Measurements from ENCODE around the gene ROGDI.
A peak's percentile ranks its signal among the peaks of the same experiment; 100 is the strongest.

Gene ROGDI, protein sequence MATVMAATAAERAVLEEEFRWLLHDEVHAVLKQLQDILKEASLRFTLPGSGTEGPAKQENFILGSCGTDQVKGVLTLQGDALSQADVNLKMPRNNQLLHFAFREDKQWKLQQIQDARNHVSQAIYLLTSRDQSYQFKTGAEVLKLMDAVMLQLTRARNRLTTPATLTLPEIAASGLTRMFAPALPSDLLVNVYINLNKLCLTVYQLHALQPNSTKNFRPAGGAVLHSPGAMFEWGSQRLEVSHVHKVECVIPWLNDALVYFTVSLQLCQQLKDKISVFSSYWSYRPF

GRCh38 chr16:4801962-4802658, at the start of gene ROGDI:
Gene ROGDI, minus strand, starts transcription at chr16:4802633. Its CDS starts 62 bp downstream, at chr16:4802571.
- DNase-seq (ENCODE audit: low read depth) = peak; percentile 70

GRCh38 chr16:4850211-4850610, 47.8 kb upstream of the ROGDI start:
- DNase-seq (ENCODE audit: low read depth) = no peak

GRCh38 chr16:4847774-4848587, 45.5 kb upstream of the ROGDI start:
- peak; percentile 17 for DNase-seq (ENCODE audit: low read depth)

- peak; percentile 100 for DNase-seq (ENCODE audit: low read depth)
Observed at GRCh38 chr16:4846901-4847773, 44.7 kb upstream of the ROGDI start, which contains the start of the genes GLYR1 and UBN1. Gene GLYR1, minus strand, starts transcription at chr16:4847288. Its CDS starts 23 bp downstream, at chr16:4847265. Gene UBN1, plus strand, starts transcription at chr16:4847481. Its CDS starts 5,437 bp downstream, at chr16:4852918.

- no peak for DNase-seq (ENCODE audit: low read depth)
Observed at GRCh38 chr16:4846503-4846900, 44.1 kb upstream of the ROGDI start.

GRCh38 chr16:4840984-4841383, 38.6 kb upstream of the ROGDI start:
- DNase-seq (ENCODE audit: low read depth) = no peak

GRCh38 chr16:4839942-4840341, 37.5 kb upstream of the ROGDI start:
- no peak for DNase-seq (ENCODE audit: low read depth)

DNA sequence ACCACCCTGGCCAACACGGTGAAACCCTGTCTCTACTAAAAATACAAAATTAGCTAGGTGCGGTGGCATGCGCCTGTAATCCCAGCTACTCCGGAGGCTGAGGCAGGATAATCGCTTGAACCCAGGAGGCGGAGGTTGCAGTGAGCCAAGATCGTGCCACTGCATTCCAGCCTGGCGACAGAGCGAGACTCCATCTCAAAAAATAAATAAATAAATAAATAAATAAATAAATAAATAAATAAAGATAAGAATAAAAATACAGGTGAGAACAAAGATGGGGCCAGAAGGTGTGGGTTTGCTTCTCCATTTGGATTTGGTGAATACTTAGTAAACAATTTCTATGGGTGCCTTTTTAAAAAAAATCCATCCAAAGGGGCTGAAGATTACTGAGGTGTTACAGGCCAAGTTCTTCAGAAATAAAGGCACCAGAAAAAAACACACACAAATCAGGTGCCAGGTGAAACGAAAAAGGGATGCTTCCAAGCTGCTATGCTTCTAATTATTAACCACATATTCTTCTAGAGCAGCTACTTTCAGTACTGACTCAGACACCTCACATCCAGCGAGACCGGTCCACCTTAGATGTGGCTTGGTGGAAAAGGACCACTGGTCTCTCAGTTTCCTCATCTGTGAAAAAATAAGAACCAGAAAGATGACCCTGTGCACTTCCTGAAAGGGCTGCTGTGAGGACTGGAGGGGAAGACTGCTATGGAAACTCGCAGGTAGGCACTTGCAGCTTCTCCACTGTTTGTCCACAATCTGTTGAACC, 35.5 kb upstream of the ROGDI start:
- DNase-seq (ENCODE audit: low read depth) = no peak

GRCh38 chr16:4836727-4837126, 34.3 kb upstream of the ROGDI start:
- DNase-seq (ENCODE audit: low read depth) = no peak

GRCh38 chr16:4833584-4833983, 31.2 kb upstream of the ROGDI start:
- DNase-seq (ENCODE audit: low read depth) = no peak

- DNase-seq (ENCODE audit: low read depth) = no peak
Observed at GRCh38 chr16:4832698-4833343, 30.4 kb upstream of the ROGDI start.

GRCh38 chr16:4831616-4832015, 29.2 kb upstream of the ROGDI start:
- DNase-seq (ENCODE audit: low read depth) = no peak

GRCh38 chr16:4830408-4830807, 28.0 kb upstream of the ROGDI start:
- DNase-seq (ENCODE audit: low read depth) = no peak

DNA sequence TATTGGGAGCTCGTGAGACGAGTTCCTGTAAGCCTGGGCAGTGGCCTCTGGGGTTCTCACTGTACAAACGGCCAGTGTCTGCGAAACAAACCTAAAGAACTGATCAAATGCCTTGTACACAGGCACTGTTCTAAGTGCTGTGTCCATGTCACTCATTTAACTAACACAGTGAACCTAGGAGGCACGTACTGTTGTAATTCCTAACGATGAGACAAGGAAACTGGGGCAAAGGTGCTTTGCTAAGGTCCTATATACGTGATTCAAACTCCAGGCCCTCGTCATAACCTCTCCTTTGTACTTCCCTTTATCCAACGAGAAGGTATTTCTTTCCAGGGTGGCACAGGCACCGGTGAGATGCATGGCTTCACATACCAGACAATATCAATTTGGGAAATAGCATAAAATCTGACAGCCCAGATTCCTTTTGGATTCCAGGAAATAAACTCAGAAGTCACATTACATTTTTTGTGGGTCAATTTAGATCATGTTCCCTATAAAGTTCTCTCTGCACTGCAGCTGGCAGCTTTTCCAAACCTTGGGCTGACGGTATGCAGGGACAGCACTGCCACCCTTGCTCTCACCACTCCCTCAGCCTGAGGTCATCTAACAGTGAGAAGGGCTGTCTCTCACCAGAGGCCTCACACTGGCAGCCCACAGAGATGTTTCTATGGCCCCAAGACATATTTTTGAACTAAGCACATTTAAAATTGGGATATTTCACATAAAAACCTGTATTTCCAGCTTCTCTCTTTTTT, 26.3 kb upstream of the ROGDI start:
- DNase-seq (ENCODE audit: low read depth) = no peak

DNA sequence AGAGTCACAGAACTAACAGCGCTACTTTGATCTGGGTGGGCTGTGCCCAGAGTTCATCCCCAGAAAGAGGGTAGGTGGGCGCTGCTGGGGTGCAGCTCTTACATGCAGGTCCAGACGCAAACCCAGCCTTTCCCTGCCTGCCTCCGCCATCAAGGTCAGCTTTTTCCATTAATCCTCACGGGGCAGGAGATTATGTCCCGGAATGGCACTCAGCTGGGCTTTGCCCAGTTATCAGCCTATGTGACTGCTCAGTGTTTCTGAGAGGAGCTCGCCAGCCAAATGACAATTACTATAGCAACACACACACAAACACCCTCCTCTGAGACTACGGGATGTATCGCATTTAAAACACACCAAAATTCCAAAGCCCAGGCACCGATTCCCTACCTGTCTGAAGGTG, 24.5 kb upstream of the ROGDI start:
- no peak for DNase-seq (ENCODE audit: low read depth)

DNA sequence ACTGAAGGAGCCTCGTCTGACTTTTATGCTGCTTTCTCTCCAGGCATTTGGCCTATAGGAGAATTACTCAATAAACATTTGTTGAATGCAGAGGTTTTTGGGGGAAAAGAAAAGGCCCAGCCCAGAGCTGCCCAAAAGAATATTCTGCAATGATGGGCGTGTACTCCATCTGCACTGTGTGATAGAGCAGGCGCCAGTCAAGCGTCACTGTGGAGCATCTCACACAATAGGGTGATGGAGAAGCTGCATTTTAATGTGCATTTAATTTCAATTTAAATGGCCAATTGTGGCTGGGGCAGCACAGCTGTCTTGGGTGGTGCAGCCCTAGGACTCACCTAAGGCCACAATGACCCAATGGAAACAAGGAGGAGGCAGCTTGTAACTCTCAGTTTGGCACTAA, 24.1 kb upstream of the ROGDI start:
- no peak for DNase-seq (ENCODE audit: low read depth)

GRCh38 chr16:4825196-4825595, 22.8 kb upstream of the ROGDI start:
- no peak for DNase-seq (ENCODE audit: low read depth)

GRCh38 chr16:4820652-4821051, 18.2 kb upstream of the ROGDI start:
- no peak for DNase-seq (ENCODE audit: low read depth)

DNA sequence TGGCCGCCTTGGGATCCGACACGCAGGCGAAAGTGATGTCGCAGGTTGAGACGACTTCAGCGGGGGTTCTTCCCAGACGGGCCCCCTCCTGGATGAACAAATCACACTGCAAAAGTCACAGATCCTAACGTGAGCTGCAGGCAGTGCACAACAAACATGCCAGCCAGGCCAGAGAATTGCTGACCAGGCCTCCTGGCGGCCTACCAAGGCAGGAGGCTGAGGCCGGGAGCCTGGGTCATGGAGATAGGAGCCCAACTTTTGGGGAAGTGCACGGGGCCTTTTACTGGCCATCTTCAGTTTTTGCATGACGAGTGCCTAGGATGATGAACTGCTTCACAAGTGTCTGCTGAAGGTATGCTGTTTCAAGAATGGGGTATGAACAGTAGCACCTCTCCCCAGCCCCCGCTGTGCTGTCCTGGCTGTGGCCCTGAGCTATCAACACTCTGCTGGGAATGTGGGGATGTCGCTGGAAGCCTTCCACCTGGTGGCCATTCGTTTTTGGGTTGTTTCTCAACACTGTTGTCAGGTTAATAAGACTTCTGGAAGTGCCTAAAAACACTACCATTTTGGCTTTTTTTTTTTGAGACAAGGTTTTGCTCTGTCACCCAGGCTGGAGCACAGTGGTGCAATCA, 12.2 kb upstream of the ROGDI start:
- no peak for DNase-seq (ENCODE audit: low read depth)
